C4-2B (cell line): ENCODE data around the gene PIP4K2C.

Experiments used
- H3K27ac ChIP-seq: fragments of 450-650 bp; 2 replicates; pipeline ENCODE4 v1.5.1; 2017
- ZFX ChIP-seq: fragments of 450-650 bp; IDR thresholded peaks from 2 replicates; pipeline ENCODE4 v1.6.1; 2017
- TF ChIP-seq, protein P1 (sequence below): fragments of 450-650 bp; conservative IDR thresholded peaks from 2 replicates; pipeline ENCODE4 v1.5.1; 2017; ENCODE audit warnings: mild to moderate bottlenecking

The PIP4K2C gene

DNA sequence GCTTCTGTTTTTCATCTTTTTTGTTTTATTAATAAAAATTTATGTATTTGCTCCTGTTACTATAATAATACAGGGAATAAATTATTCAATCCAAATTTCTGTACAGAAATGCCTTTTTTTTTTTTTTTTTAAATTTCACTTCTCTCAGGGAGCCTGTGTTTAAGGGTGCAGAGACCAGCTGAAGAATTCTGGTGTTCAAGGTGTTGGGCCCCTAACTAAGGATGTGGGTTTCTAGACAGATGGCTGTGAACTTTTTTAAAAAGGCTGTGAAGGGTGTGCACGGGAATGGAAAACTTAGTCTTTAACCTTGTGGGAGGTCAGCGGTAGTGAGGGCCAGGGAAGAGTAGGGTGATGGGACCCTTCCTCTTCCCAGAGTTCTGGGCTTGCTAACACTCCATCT, 12.3 kb downstream of the PIP4K2C start:
- TF ChIP-seq, protein P1, sequence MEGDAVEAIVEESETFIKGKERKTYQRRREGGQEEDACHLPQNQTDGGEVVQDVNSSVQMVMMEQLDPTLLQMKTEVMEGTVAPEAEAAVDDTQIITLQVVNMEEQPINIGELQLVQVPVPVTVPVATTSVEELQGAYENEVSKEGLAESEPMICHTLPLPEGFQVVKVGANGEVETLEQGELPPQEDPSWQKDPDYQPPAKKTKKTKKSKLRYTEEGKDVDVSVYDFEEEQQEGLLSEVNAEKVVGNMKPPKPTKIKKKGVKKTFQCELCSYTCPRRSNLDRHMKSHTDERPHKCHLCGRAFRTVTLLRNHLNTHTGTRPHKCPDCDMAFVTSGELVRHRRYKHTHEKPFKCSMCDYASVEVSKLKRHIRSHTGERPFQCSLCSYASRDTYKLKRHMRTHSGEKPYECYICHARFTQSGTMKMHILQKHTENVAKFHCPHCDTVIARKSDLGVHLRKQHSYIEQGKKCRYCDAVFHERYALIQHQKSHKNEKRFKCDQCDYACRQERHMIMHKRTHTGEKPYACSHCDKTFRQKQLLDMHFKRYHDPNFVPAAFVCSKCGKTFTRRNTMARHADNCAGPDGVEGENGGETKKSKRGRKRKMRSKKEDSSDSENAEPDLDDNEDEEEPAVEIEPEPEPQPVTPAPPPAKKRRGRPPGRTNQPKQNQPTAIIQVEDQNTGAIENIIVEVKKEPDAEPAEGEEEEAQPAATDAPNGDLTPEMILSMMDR = no peak
- no peak for TF ChIP-seq ZFX
- H3K27ac ChIP-seq = no peak overlapping the region

DNA sequence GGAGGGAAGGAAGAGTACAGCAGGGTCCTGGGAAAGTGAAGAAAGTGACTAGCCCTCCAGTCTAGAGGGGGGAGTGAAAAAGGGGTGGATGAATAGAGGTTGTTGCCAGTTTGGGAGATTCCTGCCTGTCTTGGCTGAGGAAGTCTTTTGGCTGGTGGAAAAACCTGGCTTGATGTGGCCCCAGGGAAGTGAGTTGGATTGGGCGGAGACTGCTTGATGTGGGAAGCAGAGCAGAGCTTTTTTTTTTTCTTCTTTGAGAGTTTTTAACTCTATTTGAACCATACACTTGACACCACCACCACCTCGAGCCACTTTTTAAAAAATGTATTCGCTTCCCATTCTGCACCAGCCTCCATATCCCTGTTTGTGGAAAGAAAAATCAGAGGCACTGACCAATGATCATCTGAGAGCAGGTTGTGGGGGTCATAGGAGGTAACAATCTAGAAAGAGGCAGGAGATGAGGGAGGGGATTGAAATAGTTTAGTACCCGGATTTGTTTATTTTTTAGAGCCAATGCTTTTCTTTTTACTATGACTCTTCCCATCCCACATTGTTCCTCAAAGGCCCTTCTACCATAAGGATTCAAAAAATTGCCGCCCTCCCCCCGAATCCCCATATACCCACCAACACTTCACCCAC, 12.9 kb downstream of the PIP4K2C start:
- H3K27ac ChIP-seq = no peak overlapping the region
- TF ChIP-seq ZFX = no peak
- TF ChIP-seq, protein P1 = no peak

DNA sequence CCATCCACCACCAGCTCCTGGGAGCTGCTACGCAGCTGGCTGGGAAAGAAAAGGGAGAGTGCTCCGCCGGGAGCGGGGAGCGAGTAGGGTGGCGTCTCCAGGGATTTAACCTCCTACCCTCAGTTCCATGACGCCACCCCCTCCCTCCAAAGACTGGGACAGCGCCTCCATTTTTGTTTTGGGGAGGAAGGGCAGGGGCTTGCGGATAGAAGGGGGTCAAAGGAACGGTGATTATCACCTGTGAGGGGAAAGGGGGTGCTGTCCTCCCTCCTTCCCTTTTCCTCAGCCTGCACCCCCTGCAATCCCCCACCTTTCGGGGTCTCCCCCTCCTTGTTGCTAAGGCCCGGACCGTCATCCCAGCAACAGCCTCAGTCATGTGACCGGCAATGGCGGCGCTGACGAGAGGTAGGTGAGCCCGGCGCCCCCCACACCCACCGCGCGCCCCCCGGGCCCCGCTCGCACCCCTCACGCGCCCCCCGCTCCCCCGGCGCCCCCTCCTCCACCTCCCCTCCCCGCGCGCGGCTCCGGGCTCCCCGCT, 13.5 kb downstream of the PIP4K2C start, which contains the start of gene DTX3:
Gene DTX3, plus strand, starts transcription at position 371 of the 538 bp plus-strand sequence. CDS start 1,694 bp downstream, outside the sequence.
- H3K27ac ChIP-seq = no peak within 1 kb of the TSS
- no peak for TF ChIP-seq ZFX
- TF ChIP-seq, protein P1 = no peak

DNA sequence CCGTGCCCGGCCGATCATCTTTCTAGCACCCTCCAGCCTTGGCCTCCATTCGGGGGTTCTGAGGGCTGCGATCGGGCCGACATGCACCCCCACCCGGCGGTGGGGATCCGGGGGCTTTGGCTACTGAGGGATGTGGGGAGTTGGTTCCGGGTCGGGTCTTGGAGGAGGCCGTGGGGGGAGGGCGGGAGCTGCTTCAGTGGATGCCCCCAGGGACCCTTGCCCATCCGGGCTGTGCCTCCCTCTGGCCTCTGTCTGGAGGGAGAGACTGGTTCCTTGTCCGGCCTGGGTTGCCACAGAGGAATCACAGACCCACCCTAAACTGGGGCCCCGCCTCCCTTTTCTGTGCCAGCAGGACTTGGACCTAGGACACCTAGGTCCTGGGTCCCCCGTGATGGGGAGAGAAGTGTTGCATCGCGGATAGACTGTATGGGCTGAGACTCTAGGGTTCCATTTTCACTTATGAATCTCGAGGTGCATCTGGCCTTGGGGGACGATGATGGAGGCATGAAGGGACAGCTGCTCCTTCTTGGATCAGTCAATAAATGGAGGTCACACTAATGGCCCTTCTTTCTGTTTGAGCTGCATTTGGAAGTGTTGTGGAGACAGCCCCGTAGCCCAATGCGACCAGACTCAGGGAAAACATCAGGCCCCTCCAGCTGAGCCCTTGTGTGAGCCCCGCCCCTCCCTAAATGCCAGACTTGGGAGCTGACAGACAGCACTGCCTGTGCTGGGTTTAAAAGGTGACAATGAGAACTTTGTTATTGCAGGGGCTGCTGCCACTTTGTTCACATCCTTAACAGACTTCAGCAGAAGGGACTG, 14.2 kb downstream of the PIP4K2C start:
- TF ChIP-seq, protein P1 = no peak
- TF ChIP-seq ZFX = no peak
- H3K27ac ChIP-seq = no peak overlapping the region

DNA sequence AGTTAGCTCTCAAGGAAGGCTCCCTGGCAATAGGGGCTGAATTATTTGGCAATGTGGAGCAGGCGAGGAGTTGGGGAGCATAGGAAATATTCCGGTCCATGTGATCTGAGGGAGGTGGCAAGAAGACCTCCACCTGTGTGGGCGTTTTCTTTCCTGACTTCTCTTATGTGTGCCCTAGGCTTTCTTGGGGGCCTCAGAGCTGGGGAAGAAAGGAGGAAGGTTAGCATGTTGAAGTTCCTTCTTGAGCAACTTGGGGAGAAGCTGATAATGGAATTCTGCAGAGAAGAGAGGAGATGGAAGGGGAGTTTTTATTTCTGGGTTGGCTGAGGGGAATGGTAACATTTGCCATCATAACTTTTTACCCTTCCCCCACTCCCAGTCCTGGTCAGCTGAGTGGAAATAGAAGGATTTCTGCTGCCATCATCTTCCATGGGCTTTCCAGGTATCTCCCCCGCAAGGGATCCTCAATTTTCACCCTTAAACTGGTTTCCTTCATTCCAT, 14.9 kb downstream of the PIP4K2C start:
- TF ChIP-seq, protein P1 = no peak
- no peak overlapping the region for H3K27ac ChIP-seq

DNA sequence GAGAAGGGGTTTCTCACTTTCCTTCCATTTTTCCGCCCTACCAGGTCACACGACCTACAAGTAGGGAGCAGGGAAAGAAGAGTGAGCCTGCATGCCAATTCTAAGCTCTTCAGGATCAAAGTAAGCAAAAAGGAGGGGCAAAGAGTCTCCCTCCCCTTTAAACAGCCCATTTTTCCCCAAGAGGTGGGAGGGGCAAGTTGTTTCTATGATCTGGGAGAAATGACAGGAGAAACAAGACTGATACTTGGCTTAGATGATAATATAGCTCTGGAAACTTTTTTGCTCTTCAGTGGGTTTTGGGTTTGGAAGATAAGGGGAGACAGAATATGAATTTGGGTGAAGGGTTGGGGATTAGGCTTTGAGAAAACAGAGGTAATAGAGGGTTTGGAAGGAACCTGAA, 15.4 kb downstream of the PIP4K2C start:
- TF ChIP-seq, protein P1 = no peak
- no peak for TF ChIP-seq ZFX
- no peak overlapping the region for H3K27ac ChIP-seq

DNA sequence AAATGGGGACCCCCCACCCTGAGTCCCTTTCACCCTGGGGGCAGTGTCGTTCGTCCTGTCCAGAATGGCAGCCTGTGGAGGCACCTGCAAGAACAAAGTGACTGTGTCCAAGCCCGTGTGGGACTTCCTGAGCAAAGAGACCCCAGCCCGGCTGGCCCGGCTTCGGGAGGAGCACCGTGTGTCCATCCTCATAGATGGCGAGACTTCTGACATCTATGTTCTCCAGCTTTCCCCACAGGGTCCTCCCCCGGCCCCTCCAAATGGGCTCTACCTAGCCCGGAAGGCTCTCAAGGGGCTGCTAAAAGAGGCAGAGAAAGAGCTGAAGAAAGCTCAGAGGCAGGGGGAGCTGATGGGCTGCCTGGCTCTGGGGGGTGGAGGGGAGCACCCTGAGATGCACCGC, 15.8 kb downstream of the PIP4K2C start:
- H3K27ac ChIP-seq = no peak overlapping the region
- TF ChIP-seq, protein P1 = no peak
- no peak for TF ChIP-seq ZFX
